Prostate gland (tissue), 2 donors: ENCODE data around the gene NR5A1.

Experiments
- POLR2AphosphoS5 ChIP-seq: sonication (generic); formaldehyde crosslinking; IDR thresholded peaks from one replicate; pipeline ENCODE4 v1.6.1; 2017; ENCODE audit warnings: antibody characterized with exemption
- TF ChIP-seq, protein P1 (sequence below), 4 experiments: fragments of 200-600 bp in 2 of 4; fragments of 450-650 bp in 2 of 4; sonication (generic) in 2 of 4; IDR thresholded peaks; 1 replicate in 3 of 4; 2 replicates in 1 of 4; pipeline ENCODE4 v1.5.1; 2016 to 2019; ENCODE audit warnings: antibody characterized with exemption in 4 of 4, mild to moderate bottlenecking in 2 of 4, moderate library complexity in 2 of 4

DNA sequence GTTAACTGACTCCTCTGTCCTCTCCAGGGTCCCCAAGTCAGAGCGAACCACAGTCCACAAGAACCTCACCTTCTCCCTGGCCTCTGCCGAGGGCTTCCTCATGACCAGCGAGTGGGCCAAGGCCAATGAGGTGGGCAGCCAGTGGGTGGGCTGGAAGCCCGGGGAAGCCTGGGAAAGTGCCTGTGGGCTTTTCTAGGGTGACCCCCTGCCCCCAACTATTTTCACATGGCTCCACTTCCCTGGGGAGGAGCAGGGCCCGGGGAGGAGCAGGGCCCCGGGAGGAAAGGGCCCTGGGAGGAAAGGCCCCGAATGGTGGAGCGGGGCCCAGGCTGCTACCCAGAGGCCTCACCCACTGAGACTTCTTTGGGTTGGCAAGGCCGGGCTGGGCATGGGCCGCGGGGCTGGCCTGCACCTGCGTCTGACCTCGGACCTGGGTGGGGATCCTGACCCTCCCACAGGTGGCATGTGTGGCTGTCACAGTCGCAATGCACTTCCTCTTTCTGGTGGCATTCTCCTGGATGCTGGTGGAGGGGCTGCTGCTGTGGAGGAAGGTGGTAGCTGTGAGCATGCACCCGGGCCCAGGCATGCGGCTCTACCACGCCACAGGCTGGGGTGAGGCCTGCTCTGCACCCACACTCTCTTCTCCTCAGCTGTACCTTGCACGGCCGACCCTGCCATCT is 39.0 kb downstream of the NR5A1 start:
- TF ChIP-seq, protein P1, sequence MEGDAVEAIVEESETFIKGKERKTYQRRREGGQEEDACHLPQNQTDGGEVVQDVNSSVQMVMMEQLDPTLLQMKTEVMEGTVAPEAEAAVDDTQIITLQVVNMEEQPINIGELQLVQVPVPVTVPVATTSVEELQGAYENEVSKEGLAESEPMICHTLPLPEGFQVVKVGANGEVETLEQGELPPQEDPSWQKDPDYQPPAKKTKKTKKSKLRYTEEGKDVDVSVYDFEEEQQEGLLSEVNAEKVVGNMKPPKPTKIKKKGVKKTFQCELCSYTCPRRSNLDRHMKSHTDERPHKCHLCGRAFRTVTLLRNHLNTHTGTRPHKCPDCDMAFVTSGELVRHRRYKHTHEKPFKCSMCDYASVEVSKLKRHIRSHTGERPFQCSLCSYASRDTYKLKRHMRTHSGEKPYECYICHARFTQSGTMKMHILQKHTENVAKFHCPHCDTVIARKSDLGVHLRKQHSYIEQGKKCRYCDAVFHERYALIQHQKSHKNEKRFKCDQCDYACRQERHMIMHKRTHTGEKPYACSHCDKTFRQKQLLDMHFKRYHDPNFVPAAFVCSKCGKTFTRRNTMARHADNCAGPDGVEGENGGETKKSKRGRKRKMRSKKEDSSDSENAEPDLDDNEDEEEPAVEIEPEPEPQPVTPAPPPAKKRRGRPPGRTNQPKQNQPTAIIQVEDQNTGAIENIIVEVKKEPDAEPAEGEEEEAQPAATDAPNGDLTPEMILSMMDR (IDR thresholded peaks at IDR 0.05) = no peak
- no peak for TF ChIP-seq POLR2AphosphoS5
